OCI-LY1 (cell line): ENCODE results near the gene LIPN.

Experiments used
- H2AFZ ChIP-seq: fragments of 200-600 bp; sonication (generic), shearing (Covaris generic); 2 replicates; pipeline ENCODE4 v1.6.0; 2014; ENCODE audit warnings: antibody characterized with exemption, mild to moderate bottlenecking, low read length
- H3F3A ChIP-seq: fragments of 200-600 bp; sonication (generic), shearing (Covaris generic); 2 replicates; pipeline ENCODE4 v1.6.0; 2014; ENCODE audit warnings: mild to moderate bottlenecking, antibody characterized with exemption, low read length, moderate library complexity; ENCODE audit not compliant: insufficient read depth
- H3K27ac ChIP-seq: fragments of 200-600 bp; sonication (generic); 2 replicates; pipeline ENCODE4 v1.5.1; 2014; ENCODE audit warnings: low read length, mixed run types, mild to moderate bottlenecking, low read depth; ENCODE audit not compliant: poor library complexity, severe bottlenecking
- H3K27me3 ChIP-seq: fragments of 200-600 bp; sonication (generic); 2 replicates; pipeline ENCODE4 v1.6.0; 2014; ENCODE audit warnings: antibody characterized with exemption, mild to moderate bottlenecking, low read length, moderate library complexity; ENCODE audit not compliant: insufficient read depth
- H3K36me3 ChIP-seq: fragments of 200-600 bp; sonication (generic); 2 replicates; pipeline ENCODE4 v1.6.1; 2014; ENCODE audit warnings: mild to moderate bottlenecking, antibody characterized with exemption, low read length, moderate library complexity, mixed read lengths; ENCODE audit not compliant: insufficient read depth
- H3K4me1 ChIP-seq: fragments of 200-600 bp; sonication (generic); 2 replicates; pipeline ENCODE4 v1.5.1; 2014; ENCODE audit warnings: mild to moderate bottlenecking, low read length, moderate library complexity; ENCODE audit not compliant: insufficient read depth, severe bottlenecking
- H3K4me2 ChIP-seq: fragments of 200-600 bp; sonication (generic), shearing (Covaris generic); 2 replicates; pipeline ENCODE4 v1.6.1; 2014; ENCODE audit warnings: low read length
- H3K4me3 ChIP-seq: fragments of 200-600 bp; sonication (generic); 2 replicates; pipeline ENCODE4 v1.5.1; 2014; ENCODE audit warnings: low read length, low read depth, mild to moderate bottlenecking, mixed read lengths; ENCODE audit not compliant: poor library complexity, severe bottlenecking
- H3K79me2 ChIP-seq: fragments of 200-600 bp; shearing (Covaris generic); 2 replicates; pipeline ENCODE4 v1.6.1; 2016; ENCODE audit warnings: mixed run types, low read length, mixed read lengths; ENCODE audit not compliant: insufficient read depth
- H3K9ac ChIP-seq: fragments of 200-600 bp; sonication (generic), shearing (Covaris generic); 2 replicates; pipeline ENCODE4 v1.6.1; 2014; ENCODE audit warnings: mild to moderate bottlenecking, low read length, mixed read lengths
- H3K9me2 ChIP-seq: fragments of 200-600 bp; sonication (generic), shearing (Covaris generic); 2 replicates; pipeline ENCODE4 v1.6.1; 2014; ENCODE audit warnings: low read depth, mild to moderate bottlenecking, low read length, mixed read lengths
- H3K9me3 ChIP-seq: fragments of 200-600 bp; shearing (Covaris generic); 2 replicates; pipeline ENCODE4 v1.6.1; 2014; ENCODE audit warnings: low read length, mixed read lengths
- H4K20me1 ChIP-seq: fragments of 200-600 bp; sonication (generic), shearing (Covaris generic); 2 replicates; pipeline ENCODE4 v1.6.0; 2016; ENCODE audit warnings: mild to moderate bottlenecking, low read length; ENCODE audit not compliant: insufficient read depth
- EZH2 ChIP-seq: fragments of 200-600 bp; sonication (generic), shearing (Covaris generic); IDR thresholded peaks from 2 replicates; pipeline ENCODE4 v1.8.0; 2017; ENCODE audit warnings: borderline replicate concordance, mixed run types, mild to moderate bottlenecking, antibody characterized with exemption, low read length, moderate library complexity, mixed read lengths
- TF ChIP-seq, protein P1 (sequence below): fragments of 200-600 bp; sonication (generic), shearing (Covaris generic); IDR thresholded peaks from 2 replicates; pipeline ENCODE4 v1.5.1; 2017; ENCODE audit warnings: mild to moderate bottlenecking, antibody characterized with exemption, low read length, moderate library complexity, mixed read lengths

LIPN gene

DNA sequence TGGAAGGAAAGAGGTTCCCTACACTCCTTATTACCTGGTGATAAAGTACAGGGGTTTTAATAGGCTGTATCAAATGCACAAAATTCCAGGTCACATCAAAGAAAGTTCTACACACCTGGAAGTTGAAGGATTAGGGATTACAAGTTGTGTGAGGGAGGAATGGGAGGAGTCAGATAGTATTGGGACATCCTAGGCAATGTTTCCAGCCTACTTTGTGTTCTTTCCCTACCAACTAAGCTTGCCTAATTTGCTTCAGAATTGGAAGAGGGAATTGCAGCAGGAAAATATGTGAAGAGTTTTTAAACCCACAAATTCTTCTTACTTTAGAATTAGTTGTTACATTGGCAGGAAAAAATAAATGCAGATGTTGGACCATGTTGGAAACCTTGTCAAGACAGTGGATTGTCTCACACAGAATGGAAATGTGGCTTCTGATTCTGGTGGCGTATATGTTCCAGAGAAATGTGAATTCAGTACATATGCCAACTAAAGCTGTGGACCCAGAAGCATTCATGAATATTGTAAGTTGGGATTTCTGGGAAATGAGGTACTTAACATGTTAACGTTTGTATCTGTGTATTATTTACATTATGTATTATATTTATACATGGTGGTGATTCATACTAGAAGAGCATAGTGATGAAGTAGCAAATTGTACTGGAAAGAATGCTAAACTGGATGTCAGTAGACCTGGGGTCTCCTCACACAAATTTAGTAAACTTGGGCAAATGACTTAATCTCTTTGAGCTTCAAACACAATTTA is 42.9 kb downstream of the LIPN start, which contains the start of gene LIPM:
TSS of gene LIPM (plus strand) at position 208 of the 763 bp plus-strand sequence. CDS start at position 375, 167 bp downstream.
- Histone ChIP-seq H3K79me2 (no peaks in the 10 kb centered on the region), H3K27ac (no peak within 1 kb of the TSS), H3K27me3 (no peaks in the 10 kb centered on the region), H3F3A (no peaks in the 10 kb centered on the region), H4K20me1 (no peaks in the 10 kb centered on the region), H3K9me2 (no peaks in the 10 kb centered on the region), H3K9ac (no peak within 1 kb of the TSS), H3K36me3 (no peaks in the 10 kb centered on the region), H2AFZ (no peak within 1 kb of the TSS), H3K4me2 (no peak within 1 kb of the TSS), H3K4me1 (no peaks in the 10 kb centered on the region), H3K9me3 (no peaks in the 10 kb centered on the region), H3K4me3 (no peak within 1 kb of the TSS)
- TF ChIP-seq EZH2, result no peak

DNA sequence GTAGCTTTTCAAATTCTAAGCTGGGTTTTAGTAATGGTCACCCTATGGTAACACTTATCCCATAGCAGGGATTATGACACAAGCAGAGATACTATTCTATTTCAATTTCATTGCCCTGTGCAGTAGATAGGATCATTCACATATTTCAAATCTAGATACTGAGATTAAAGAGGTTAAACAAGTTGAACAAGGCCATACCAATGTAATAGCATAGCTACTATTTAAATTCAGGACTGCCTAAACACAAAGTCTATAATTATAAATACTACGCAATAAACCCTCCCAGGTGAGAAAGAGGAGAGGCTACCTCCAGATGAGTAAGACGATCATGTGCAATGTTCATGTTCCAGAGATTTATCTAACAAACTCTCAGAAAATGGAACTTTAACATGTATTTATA is 43.8 kb downstream of the LIPN start:
- H3K4me1 ChIP-seq, result no peaks in the 10 kb centered on the region
- H3K27me3 ChIP-seq, result no peaks in the 10 kb centered on the region
- no peaks in the 10 kb centered on the region for H3K79me2 ChIP-seq
- no peak overlapping the region for H2AFZ ChIP-seq
- no peak overlapping the region for H3K4me2 ChIP-seq
- no peaks in the 10 kb centered on the region for H3K36me3 ChIP-seq
- no peak overlapping the region for H3K4me3 ChIP-seq
- H3F3A ChIP-seq, result no peaks in the 10 kb centered on the region
- no peaks in the 10 kb centered on the region for H3K9me2 ChIP-seq
- H3K9me3 ChIP-seq, result no peaks in the 10 kb centered on the region
- no peak overlapping the region for H3K9ac ChIP-seq
- no peak overlapping the region for H3K27ac ChIP-seq
- no peaks in the 10 kb centered on the region for H4K20me1 ChIP-seq
- TF ChIP-seq, protein P1, sequence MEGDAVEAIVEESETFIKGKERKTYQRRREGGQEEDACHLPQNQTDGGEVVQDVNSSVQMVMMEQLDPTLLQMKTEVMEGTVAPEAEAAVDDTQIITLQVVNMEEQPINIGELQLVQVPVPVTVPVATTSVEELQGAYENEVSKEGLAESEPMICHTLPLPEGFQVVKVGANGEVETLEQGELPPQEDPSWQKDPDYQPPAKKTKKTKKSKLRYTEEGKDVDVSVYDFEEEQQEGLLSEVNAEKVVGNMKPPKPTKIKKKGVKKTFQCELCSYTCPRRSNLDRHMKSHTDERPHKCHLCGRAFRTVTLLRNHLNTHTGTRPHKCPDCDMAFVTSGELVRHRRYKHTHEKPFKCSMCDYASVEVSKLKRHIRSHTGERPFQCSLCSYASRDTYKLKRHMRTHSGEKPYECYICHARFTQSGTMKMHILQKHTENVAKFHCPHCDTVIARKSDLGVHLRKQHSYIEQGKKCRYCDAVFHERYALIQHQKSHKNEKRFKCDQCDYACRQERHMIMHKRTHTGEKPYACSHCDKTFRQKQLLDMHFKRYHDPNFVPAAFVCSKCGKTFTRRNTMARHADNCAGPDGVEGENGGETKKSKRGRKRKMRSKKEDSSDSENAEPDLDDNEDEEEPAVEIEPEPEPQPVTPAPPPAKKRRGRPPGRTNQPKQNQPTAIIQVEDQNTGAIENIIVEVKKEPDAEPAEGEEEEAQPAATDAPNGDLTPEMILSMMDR, result no peak
- TF ChIP-seq EZH2, result no peak

DNA sequence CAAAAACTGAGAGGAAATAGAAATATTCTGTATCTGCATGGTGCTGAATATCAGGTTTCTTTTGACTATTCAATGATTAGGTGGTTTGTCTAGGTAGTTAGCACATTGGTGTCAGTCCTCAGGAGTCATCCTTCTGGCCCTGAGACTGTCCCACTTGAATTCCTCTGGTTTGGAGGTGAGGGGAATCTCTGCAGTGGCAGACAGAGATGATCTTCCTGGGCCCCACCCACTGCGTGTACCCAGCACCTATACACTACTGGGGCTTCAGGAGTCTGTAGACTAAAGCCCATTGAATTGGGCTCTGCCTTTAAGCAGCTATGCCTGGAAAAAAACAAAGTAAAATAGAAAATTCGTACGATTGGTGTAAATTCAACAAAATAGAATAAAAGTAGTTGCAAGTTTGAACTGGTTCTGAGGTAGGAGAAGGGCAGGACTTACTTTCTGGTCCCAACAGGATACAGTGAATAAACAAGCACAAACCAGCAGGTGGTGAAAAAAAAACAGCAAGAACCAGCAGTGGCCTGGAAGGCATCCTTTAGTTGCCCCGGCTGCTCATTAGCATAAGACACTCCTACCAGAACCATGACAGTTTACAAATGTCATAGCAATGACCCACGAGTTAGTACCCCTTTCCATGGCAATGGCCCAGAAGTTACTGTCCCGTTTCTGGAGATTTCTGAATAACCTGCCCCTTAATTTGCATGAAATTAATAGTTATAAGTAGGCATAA is 44.4 kb downstream of the LIPN start:
- Histone ChIP-seq H3K27me3 (no peaks in the 10 kb centered on the region), H3F3A (no peaks in the 10 kb centered on the region), H3K9me2 (no peaks in the 10 kb centered on the region), H3K4me3 (no peak overlapping the region), H2AFZ (no peak overlapping the region), H3K4me1 (no peaks in the 10 kb centered on the region), H3K9me3 (no peaks in the 10 kb centered on the region), H3K27ac (no peak overlapping the region), H4K20me1 (no peaks in the 10 kb centered on the region), H3K9ac (no peak overlapping the region), H3K79me2 (no peaks in the 10 kb centered on the region), H3K36me3 (no peaks in the 10 kb centered on the region), H3K4me2 (no peak overlapping the region)
- TF ChIP-seq, protein P1, result no peak
- no peak for TF ChIP-seq EZH2
